ENCODE measurements around the gene ADAM19. TPM values are rescaled to one million over a fixed set of nuclear protein-coding genes. Genes with fewer than 3 reads are reported as not detected.

The ADAM19 gene
- total RNA-seq, 1 donor: 11.2 TPM

GRCh38 chr5:157590478-157590877, 14.9 kb upstream of the ADAM19 start:
- no peak for TF ChIP-seq CTCF (IDR thresholded peaks at IDR 0.05; ENCODE audit: insufficient read depth, low read length)
- no peak for DNase-seq (ENCODE audit: low read depth)
- H3K4me3 ChIP-seq (ENCODE audit: low read depth, low read length): no peak overlapping the region

- no peak for DNase-seq (ENCODE audit: low read depth)
- H3K4me3 ChIP-seq (ENCODE audit: low read depth, low read length): no peak overlapping the region
- no peak for TF ChIP-seq CTCF (IDR thresholded peaks at IDR 0.05; ENCODE audit: insufficient read depth, low read length)
Measured at GRCh38 chr5:157584628-157585027, 9.1 kb upstream of the ADAM19 start.

GRCh38 chr5:157582731-157583620, 7.4 kb upstream of the ADAM19 start:
- H3K4me3 ChIP-seq (ENCODE audit: low read depth, low read length): no peak overlapping the region
- no peak for DNase-seq (ENCODE audit: low read depth)
- TF ChIP-seq CTCF (IDR thresholded peaks at IDR 0.05; ENCODE audit: insufficient read depth, low read length): no peak

GRCh38 chr5:157581901-157582300, 6.3 kb upstream of the ADAM19 start:
- DNase-seq (ENCODE audit: low read depth): no peak
- TF ChIP-seq CTCF (IDR thresholded peaks at IDR 0.05; ENCODE audit: insufficient read depth, low read length): no peak
- H3K4me3 ChIP-seq (ENCODE audit: low read depth, low read length): no peak overlapping the region

GRCh38 chr5:157578079-157578780, 2.7 kb upstream of the ADAM19 start:
- no peak overlapping the region for H3K4me3 ChIP-seq (ENCODE audit: low read depth, low read length)
- no peak for TF ChIP-seq CTCF (IDR thresholded peaks at IDR 0.05; ENCODE audit: insufficient read depth, low read length)
- no peak for DNase-seq (ENCODE audit: low read depth)

GRCh38 chr5:157576678-157577077, 1.1 kb upstream of the ADAM19 start:
- TF ChIP-seq CTCF (IDR thresholded peaks at IDR 0.05; ENCODE audit: insufficient read depth, low read length): no peak
- H3K4me3 ChIP-seq (ENCODE audit: low read depth, low read length): no peak overlapping the region

More at GRCh38 chr5:157576678-157577077, 1.1 kb upstream of the ADAM19 start:
- DNase-seq (ENCODE audit: low read depth): no peak
